Skeletal muscle satellite cell (primary cell): Measurements from ENCODE around the gene RNF220.
"Not testable (repeated sequence)": the region's sequence is repeated elsewhere in the genome, so short reads cannot be mapped to it uniquely, and the experiment has no call there.

Experiments used
- H3K27me3 ChIP-seq: 2 replicates; pipeline ENCODE4 v1.7.0; 2013; ENCODE audit warnings: low read length; ENCODE audit not compliant: control insufficient read depth, insufficient read depth
- H3K36me3 ChIP-seq: 2 replicates; pipeline ENCODE4 v1.7.0; 2013; ENCODE audit warnings: mild to moderate bottlenecking, control low read depth, low read length; ENCODE audit not compliant: insufficient read depth
- H3K4me1 ChIP-seq: 2 replicates; pipeline ENCODE4 v1.7.0; 2013; ENCODE audit warnings: low read length; ENCODE audit not compliant: control insufficient read depth, insufficient read depth
- H3K4me2 ChIP-seq: 2 replicates; pipeline ENCODE4 v1.7.0; 2013; ENCODE audit warnings: mild to moderate bottlenecking, low read length
- H3K4me3 ChIP-seq: 2 replicates; pipeline ENCODE4 v1.7.0; 2013; ENCODE audit warnings: low read length
- H3K9ac ChIP-seq: 2 replicates; pipeline ENCODE4 v1.7.0; 2013; ENCODE audit warnings: mild to moderate bottlenecking, low read depth, low read length, moderate library complexity
- H3K9me3 ChIP-seq: replicated peaks from 2 replicates; pipeline ENCODE4 v1.7.0; 2013; ENCODE audit warnings: mild to moderate bottlenecking, control low read depth, low read length

RNF220 gene

DNA sequence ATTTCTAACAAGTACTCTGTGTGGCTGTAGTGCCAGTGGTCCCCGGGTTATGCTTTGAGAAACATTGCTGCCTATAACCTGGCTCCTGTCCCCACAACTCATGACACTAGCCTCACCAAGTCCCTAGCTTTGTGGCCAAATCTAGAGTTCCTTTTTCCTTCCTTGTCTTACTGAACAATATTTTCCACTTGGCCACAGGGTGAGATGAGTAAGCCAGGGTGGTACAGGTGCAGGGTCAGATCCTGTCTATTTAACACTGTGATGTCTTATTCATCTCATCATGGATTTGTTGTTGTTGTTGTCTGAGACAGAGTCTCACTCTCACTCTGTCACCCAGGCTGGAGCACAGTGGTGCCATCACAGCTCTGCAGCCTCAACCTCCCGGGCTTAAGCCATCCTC lies 288.1 kb downstream of the RNF220 start:
- no peaks in the 10 kb centered on the region for H3K4me1 ChIP-seq
- H3K9ac ChIP-seq: no peak overlapping the region
- H3K4me2 ChIP-seq: no peak overlapping the region
- peaks cover 24% of the 10 kb centered on the region for H3K27me3 ChIP-seq
- H3K9me3 ChIP-seq: no peaks in the 10 kb centered on the region
- H3K36me3 ChIP-seq: no peaks in the 10 kb centered on the region
- H3K4me3 ChIP-seq: no peak overlapping the region

- Histone ChIP-seq H3K27me3 (peaks cover 23% of the 10 kb centered on the region), H3K4me3 (no peak overlapping the region), H3K4me1 (no peaks in the 10 kb centered on the region), H3K9me3 (no peaks in the 10 kb centered on the region), H3K36me3 (no peaks in the 10 kb centered on the region), H3K4me2 (no peak overlapping the region), H3K9ac (no peak overlapping the region)
Observed at GRCh38 chr1:44693900-44694299, 288.8 kb downstream of the RNF220 start.

DNA sequence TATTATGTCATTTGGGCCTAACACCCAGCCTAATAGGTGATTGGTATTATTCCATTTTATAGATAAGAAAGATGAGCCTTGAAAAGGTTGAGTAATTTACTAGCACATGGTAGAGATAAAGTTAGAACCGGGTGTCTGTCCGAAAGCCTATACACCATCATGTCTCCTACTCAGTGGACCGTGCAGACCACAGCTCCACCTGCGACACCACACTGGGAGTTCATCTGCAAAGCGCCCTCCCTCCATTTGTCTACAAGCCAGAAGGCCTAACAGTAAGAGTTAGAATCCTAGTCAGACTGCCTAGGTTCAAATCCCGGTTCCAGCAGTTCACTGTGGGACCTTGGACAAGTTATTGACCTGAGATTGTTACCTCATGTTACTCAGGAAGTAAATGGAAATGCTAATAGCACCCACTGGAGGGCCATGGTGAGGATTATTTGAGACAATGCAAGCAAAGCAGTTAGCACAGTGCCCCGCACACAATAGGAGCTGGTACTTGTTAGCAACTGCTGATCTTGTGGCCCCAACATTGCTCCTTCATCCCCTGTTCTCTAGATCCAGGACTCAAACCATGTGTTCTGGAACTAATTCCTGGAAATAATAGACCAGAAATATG lies 289.9 kb downstream of the RNF220 start:
- Histone ChIP-seq H3K4me2 (no peak overlapping the region), H3K4me1 (no peaks in the 10 kb centered on the region), H3K9me3 (no peaks in the 10 kb centered on the region), H3K4me3 (no peak overlapping the region), H3K27me3 (peaks cover 23% of the 10 kb centered on the region), H3K9ac (no peak overlapping the region), H3K36me3 (no peaks in the 10 kb centered on the region)

DNA sequence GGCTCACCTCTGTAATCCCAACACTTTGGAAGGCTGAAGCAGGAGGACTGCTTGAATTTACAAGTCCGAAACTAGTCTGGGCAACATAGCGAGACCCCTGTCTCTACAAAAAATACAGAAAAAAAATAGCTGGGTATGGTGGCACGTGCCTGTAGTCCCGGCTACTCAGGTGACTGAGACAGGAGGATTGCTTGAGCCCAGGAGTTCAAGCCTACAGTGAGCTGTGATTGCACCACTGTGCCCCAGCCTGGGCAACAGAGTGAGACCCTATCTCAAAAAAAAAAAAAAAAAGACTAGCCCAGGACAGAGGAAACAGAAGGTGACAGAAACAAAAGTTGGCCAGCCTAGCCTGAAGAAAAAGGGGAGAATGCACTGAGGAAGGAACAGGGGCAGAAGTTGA lies 290.6 kb downstream of the RNF220 start:
- Histone ChIP-seq H3K9me3 (no peaks in the 10 kb centered on the region), H3K4me1 (no peaks in the 10 kb centered on the region), H3K4me2 (no peak overlapping the region), H3K27me3 (peaks cover 23% of the 10 kb centered on the region), H3K36me3 (no peaks in the 10 kb centered on the region), H3K4me3 (no peak overlapping the region), H3K9ac (no peak overlapping the region)

- H3K9me3 ChIP-seq: no peaks in the 10 kb centered on the region
- no peak overlapping the region for H3K4me3 ChIP-seq
- H3K4me2 ChIP-seq: no peak overlapping the region
- H3K27me3 ChIP-seq: peaks cover 23% of the 10 kb centered on the region
- H3K4me1 ChIP-seq: no peaks in the 10 kb centered on the region
- H3K36me3 ChIP-seq: no peaks in the 10 kb centered on the region
- no peak overlapping the region for H3K9ac ChIP-seq
Observed at GRCh38 chr1:44696101-44696500, 291.0 kb downstream of the RNF220 start.

DNA sequence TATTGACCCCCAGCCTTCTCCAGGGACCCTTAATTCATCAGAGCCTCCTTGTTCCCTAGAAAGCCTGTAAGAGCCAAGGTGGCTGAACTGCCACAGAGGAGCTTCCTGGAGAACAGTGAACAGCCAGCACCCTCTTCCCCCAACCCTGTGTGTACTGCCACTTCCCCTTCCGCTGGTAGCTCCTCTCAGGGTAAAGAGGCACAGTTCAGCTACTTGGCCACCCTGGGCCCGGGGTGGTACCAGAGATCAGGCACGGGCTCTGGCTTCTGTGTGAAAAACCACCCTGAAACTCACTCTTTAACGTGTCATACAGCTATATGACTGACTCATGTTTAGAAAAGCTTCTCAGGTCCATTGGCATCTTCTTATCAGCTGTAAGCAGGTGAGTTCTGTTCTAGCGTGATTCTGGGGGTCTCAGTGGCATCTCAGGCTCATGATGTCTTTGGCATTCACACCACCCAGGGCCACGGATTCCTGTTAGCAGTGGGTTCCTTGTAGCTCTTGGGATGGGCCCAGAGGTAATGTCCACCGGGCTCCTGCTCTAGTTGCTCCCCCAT lies 291.8 kb downstream of the RNF220 start:
- Histone ChIP-seq H3K27me3 (peaks cover 15% of the 10 kb centered on the region), H3K4me2 (no peak overlapping the region), H3K36me3 (no peaks in the 10 kb centered on the region), H3K9ac (no peak overlapping the region), H3K4me1 (no peaks in the 10 kb centered on the region), H3K9me3 (no peaks in the 10 kb centered on the region), H3K4me3 (no peak overlapping the region)

DNA sequence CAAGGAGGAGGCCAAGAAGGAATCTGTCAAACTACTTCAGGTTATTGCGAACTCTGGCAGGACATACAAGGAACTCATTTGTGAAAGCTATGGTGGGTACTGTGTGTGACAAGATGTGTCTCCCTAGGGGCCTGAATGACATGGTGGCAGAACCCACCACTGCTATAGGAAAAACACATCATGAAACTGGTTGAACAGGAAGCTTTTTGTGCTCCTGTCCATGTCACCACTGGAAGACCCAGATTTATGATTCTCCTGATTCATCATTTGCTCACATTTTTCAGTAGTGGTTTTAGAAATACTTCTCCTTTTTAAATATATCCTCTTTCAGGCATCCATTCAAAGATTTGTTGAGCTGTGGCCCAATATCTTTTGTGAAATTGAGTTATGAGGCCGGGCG lies 293.1 kb downstream of the RNF220 start:
- Histone ChIP-seq H3K4me1 (no peaks in the 10 kb centered on the region), H3K36me3 (no peaks in the 10 kb centered on the region), H3K4me3 (no peak overlapping the region), H3K9me3 (no peaks in the 10 kb centered on the region), H3K4me2 (no peak overlapping the region), H3K9ac (no peak overlapping the region), H3K27me3 (peaks cover 14% of the 10 kb centered on the region)

DNA sequence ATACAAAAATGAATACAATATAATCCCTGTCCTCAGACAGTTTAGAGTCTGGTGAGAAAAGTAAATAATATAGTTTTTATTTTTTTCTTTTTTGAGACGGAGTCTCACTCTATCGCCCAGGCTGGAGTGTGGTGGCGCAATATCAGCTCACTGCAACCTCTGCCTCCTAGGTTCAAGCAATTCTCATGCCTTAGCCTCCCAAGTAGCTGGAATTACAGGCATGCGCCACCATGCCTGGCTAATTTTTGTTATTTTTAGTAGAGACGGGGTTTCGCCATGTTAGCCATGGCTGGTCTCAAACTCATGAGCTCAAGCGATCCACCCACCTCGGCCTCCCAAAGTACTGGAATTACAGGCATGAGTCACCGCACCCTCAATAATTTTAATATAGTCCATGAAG lies 294.3 kb downstream of the RNF220 start:
- H3K27me3 ChIP-seq: peaks cover 14% of the 10 kb centered on the region
- not testable (repeated sequence) for H3K36me3 ChIP-seq, H3K9ac ChIP-seq, H3K9me3 ChIP-seq, H3K4me2 ChIP-seq, H3K4me1 ChIP-seq, H3K4me3 ChIP-seq

- Histone ChIP-seq H3K4me3 (no peak overlapping the region), H3K9me3 (no peaks in the 10 kb centered on the region), H3K4me2 (no peak overlapping the region), H3K4me1 (no peaks in the 10 kb centered on the region), H3K36me3 (no peaks in the 10 kb centered on the region), H3K27me3 (peaks cover 14% of the 10 kb centered on the region), H3K9ac (no peak overlapping the region)
Observed at GRCh38 chr1:44700573-44700972, 295.5 kb downstream of the RNF220 start.

- H3K4me1 ChIP-seq: no peaks in the 10 kb centered on the region
- no peak overlapping the region for H3K9ac ChIP-seq
- H3K36me3 ChIP-seq: no peaks in the 10 kb centered on the region
- H3K4me3 ChIP-seq: no peak overlapping the region
- no peaks in the 10 kb centered on the region for H3K9me3 ChIP-seq
- H3K27me3 ChIP-seq: peaks cover 10% of the 10 kb centered on the region
- H3K4me2 ChIP-seq: no peak overlapping the region
Observed at GRCh38 chr1:44701141-44701573, 296.1 kb downstream of the RNF220 start.
